Measurements from ENCODE around the gene NSMCE4A. TPM values are rescaled to one million over a fixed set of nuclear protein-coding genes. Genes with fewer than 3 reads are reported as not detected.
"Not testable (repeated sequence)": the region's sequence is repeated elsewhere in the genome, so short reads cannot be mapped to it uniquely, and the experiment has no call there.

The NSMCE4A gene
- total RNA-seq, 3 donors from 2014 or later (not counting 1 experiment from before 2014, with no cell fraction given) = 47.8 to 60.3 (median 47.9) TPM

GRCh38 chr10:121975295-121976086 lies 474 bp upstream of the NSMCE4A start:
- H3K4me1 ChIP-seq (ENCODE audit: control insufficient read depth, insufficient read depth, low read length) = peaks cover 19% of the 10 kb centered on the region
- DNase-seq (no peak), ATAC-seq (no peak)
- H3K36me3 ChIP-seq (ENCODE audit: control insufficient read depth, insufficient read depth, low read length) = peaks cover 5% of the 10 kb centered on the region
- Mint-ChIP-seq H3K9me3 (no peaks in the 10 kb centered on the region), H3K27me3 (ENCODE audit: low read depth in 2 of 2) (no peaks in the 10 kb centered on the region), H3K4me1 (peaks cover 18 to 23% of the 10 kb centered on the region in 2 donors), H3K36me3 (no peaks in the 10 kb centered on the region), H3K4me3 (peak overlapping the region; percentile 69), H3K27ac (peak overlapping the region in 1 of 2 donors; percentile 10)
- peak overlapping the region; percentile 68 for H3K4me3 ChIP-seq (ENCODE audit: low read length)
- peak overlapping the region; percentile 37 for H3K27ac ChIP-seq (ENCODE audit: low read length)
- WGBS (ENCODE audit: insufficient coverage) = 38% methylated on average over 20 of the region's 21 CpGs
- H3K9me3 ChIP-seq (ENCODE audit: control insufficient read depth, insufficient read depth, low read length) = no peaks in the 10 kb centered on the region
- intact Hi-C loops (cut with micrococcal nuclease) = no loop called here
- no peaks in the 10 kb centered on the region for H3K27me3 ChIP-seq (ENCODE audit: control insufficient read depth, insufficient read depth, low read length)
- peak; percentile 34 for TF ChIP-seq CTCF (IDR thresholded peaks at IDR 0.05)

GRCh38 chr10:121974019-121974534 lies 940 bp downstream of the NSMCE4A start:
- H3K4me1 ChIP-seq (ENCODE audit: control insufficient read depth, insufficient read depth, low read length) = peaks cover 19% of the 10 kb centered on the region
- H3K36me3 Mint-ChIP-seq = no peaks in the 10 kb centered on the region
- TF ChIP-seq CTCF (IDR thresholded peaks at IDR 0.05) = no peak
- peak overlapping the region; percentile 34 to 36 for H3K27ac Mint-ChIP-seq
- peaks cover 6% of the 10 kb centered on the region for H3K36me3 ChIP-seq (ENCODE audit: control insufficient read depth, insufficient read depth, low read length)
- ATAC-seq (peak in 1 of 3 donors; percentile 30), DNase-seq (no peak)
- intact Hi-C loops (cut with micrococcal nuclease) = no loop called here
- no peaks in the 10 kb centered on the region for H3K9me3 Mint-ChIP-seq
- H3K4me1 Mint-ChIP-seq = peaks cover 18 to 23% of the 10 kb centered on the region in 2 donors
- H3K9me3 ChIP-seq (ENCODE audit: control insufficient read depth, insufficient read depth, low read length) = no peaks in the 10 kb centered on the region
- H3K4me3 ChIP-seq (ENCODE audit: low read length) = peak overlapping the region; percentile 68
- H3K27me3 ChIP-seq (ENCODE audit: control insufficient read depth, insufficient read depth, low read length) = no peaks in the 10 kb centered on the region
- 17% methylated on average over 21 of the region's 21 CpGs for WGBS (ENCODE audit: insufficient coverage)
- no peaks in the 10 kb centered on the region for H3K27me3 Mint-ChIP-seq (ENCODE audit: low read depth in 2 of 2)
- H3K27ac ChIP-seq (ENCODE audit: low read length) = peak overlapping the region; percentile 11
- H3K4me3 Mint-ChIP-seq = peak overlapping the region; percentile 88

- H3K36me3 Mint-ChIP-seq; H3K4me3 Mint-ChIP-seq; intact Hi-C loops (cut with micrococcal nuclease); H3K9me3 ChIP-seq (ENCODE audit: control insufficient read depth, insufficient read depth, low read length); H3K27me3 Mint-ChIP-seq (ENCODE audit: low read depth in 2 of 2); H3K4me3 ChIP-seq (ENCODE audit: low read length); ATAC-seq; H3K4me1 ChIP-seq (ENCODE audit: control insufficient read depth, insufficient read depth, low read length); H3K27me3 ChIP-seq (ENCODE audit: control insufficient read depth, insufficient read depth, low read length); H3K27ac Mint-ChIP-seq; H3K27ac ChIP-seq (ENCODE audit: low read length); H3K9me3 Mint-ChIP-seq; DNase-seq: not testable (repeated sequence)
- peaks cover 15 to 16% of the 10 kb centered on the region in 2 donors for H3K4me1 Mint-ChIP-seq
- WGBS (ENCODE audit: insufficient coverage) = 98% methylated on average over 8 of the region's 8 CpGs
- peaks cover 45% of the 10 kb centered on the region for H3K36me3 ChIP-seq (ENCODE audit: control insufficient read depth, insufficient read depth, low read length)
Observed at GRCh38 chr10:121969086-121969485, 5.9 kb downstream of the NSMCE4A start.

- no peak overlapping the region for H3K27ac Mint-ChIP-seq
- ATAC-seq (no peak), DNase-seq (no peak)
- Histone ChIP-seq H3K9me3 (ENCODE audit: control insufficient read depth, insufficient read depth, low read length) (no peaks in the 10 kb centered on the region), H3K27ac (ENCODE audit: low read length) (no peak overlapping the region), H3K4me3 (ENCODE audit: low read length) (no peak overlapping the region), H3K27me3 (ENCODE audit: control insufficient read depth, insufficient read depth, low read length) (no peaks in the 10 kb centered on the region), H3K36me3 (ENCODE audit: control insufficient read depth, insufficient read depth, low read length) (peaks cover 53% of the 10 kb centered on the region), H3K4me1 (ENCODE audit: control insufficient read depth, insufficient read depth, low read length) (no peaks in the 10 kb centered on the region)
- intact Hi-C loops (cut with micrococcal nuclease) = no loop called here
- H3K9me3 Mint-ChIP-seq = no peaks in the 10 kb centered on the region
- peaks cover 6% of the 10 kb centered on the region for H3K36me3 Mint-ChIP-seq
- WGBS (ENCODE audit: insufficient coverage) = 98% methylated on average over 3 of the region's 3 CpGs
- TF ChIP-seq CTCF (IDR thresholded peaks at IDR 0.05) = no peak
- no peaks in the 10 kb centered on the region for H3K4me1 Mint-ChIP-seq
- H3K4me3 Mint-ChIP-seq = no peak overlapping the region
- H3K27me3 Mint-ChIP-seq (ENCODE audit: low read depth in 2 of 2) = no peaks in the 10 kb centered on the region
Observed at GRCh38 chr10:121965996-121966395, 9.0 kb downstream of the NSMCE4A start.

Measured in natural killer cell (primary cell).